Astrocyte (in vitro differentiated cells and primary cell): Measurements from ENCODE around the gene CCDC187. TPM values are rescaled to one million over a fixed set of nuclear protein-coding genes. Genes with fewer than 3 reads are reported as not detected.
"Not testable (repeated sequence)": the region's sequence is repeated elsewhere in the genome, so short reads cannot be mapped to it uniquely, and the experiment has no call there.

ENCODE experiments used
- DNase-seq: peaks from one replicate; pipeline ENCODE4 v3.0.0-alpha.2; 2010; ENCODE audit warnings: low read depth
- FAIRE-seq: peaks from 2 replicates; lab custom pipeline; 2011; peaks lifted over from hg19 to GRCh38; lab: Jason Lieb, UNC
- H2AFZ ChIP-seq: 2 replicates; pipeline ENCODE4 v1.6.0; 2012; ENCODE audit warnings: low read depth, low read length, inconsistent platforms
- H3K27ac ChIP-seq: 2 replicates; pipeline ENCODE4 v1.5.1; 2011; ENCODE audit warnings: low read depth, low read length, inconsistent platforms
- H3K27me3 ChIP-seq: 2 replicates; pipeline ENCODE4 v1.6.0; 2011; ENCODE audit warnings: low read length, inconsistent platforms; ENCODE audit not compliant: insufficient read depth
- H3K36me3 ChIP-seq: 2 replicates; pipeline ENCODE4 v1.5.1; 2011; ENCODE audit warnings: low read length, inconsistent platforms; ENCODE audit not compliant: insufficient read depth
- H3K4me1 ChIP-seq: 2 replicates; pipeline ENCODE4 v1.5.1; 2011; ENCODE audit warnings: low read length, inconsistent platforms; ENCODE audit not compliant: insufficient read depth
- H3K4me2 ChIP-seq: 2 replicates; pipeline ENCODE4 v1.6.0; 2012; ENCODE audit warnings: low read length, inconsistent platforms
- H3K4me3 ChIP-seq: 2 replicates; pipeline ENCODE4 v1.5.1; 2011; ENCODE audit warnings: low read depth, mild to moderate bottlenecking, low read length, inconsistent platforms; ENCODE audit not compliant: insufficient read depth
- H3K79me2 ChIP-seq: 2 replicates; pipeline ENCODE4 v1.6.0; 2012; ENCODE audit warnings: mild to moderate bottlenecking, low read length, inconsistent platforms; ENCODE audit not compliant: insufficient read depth
- H3K9ac ChIP-seq: 2 replicates; pipeline ENCODE4 v1.6.0; 2012; ENCODE audit warnings: mild to moderate bottlenecking, low read length, inconsistent platforms
- H3K9me3 ChIP-seq: 2 replicates; pipeline ENCODE4 v1.5.1; 2012; ENCODE audit warnings: low read depth, mild to moderate bottlenecking, low read length, inconsistent platforms; ENCODE audit not compliant: insufficient read depth
- H4K20me1 ChIP-seq: 2 replicates; pipeline ENCODE4 v1.6.0; 2012; ENCODE audit warnings: low read length, inconsistent platforms; ENCODE audit not compliant: insufficient read depth
- H3K27ac Mint-ChIP-seq: one replicate; pipeline ENCODE4 v1.8.0; 2021; ENCODE audit warnings: mild to moderate bottlenecking, mixed read lengths; ENCODE audit not compliant: unreplicated experiment
- H3K27me3 Mint-ChIP-seq: one replicate; pipeline ENCODE4 v1.8.0; 2021; ENCODE audit warnings: low read depth, mixed read lengths; ENCODE audit not compliant: unreplicated experiment
- H3K36me3 Mint-ChIP-seq: one replicate; pipeline ENCODE4 v1.8.0; 2021; ENCODE audit warnings: low read depth, mixed read lengths; ENCODE audit not compliant: unreplicated experiment
- H3K4me1 Mint-ChIP-seq: one replicate; pipeline ENCODE4 v1.8.0; 2021; ENCODE audit warnings: low read depth, mixed read lengths; ENCODE audit not compliant: unreplicated experiment
- H3K4me3 Mint-ChIP-seq: one replicate; pipeline ENCODE4 v1.8.0; 2021; ENCODE audit warnings: mild to moderate bottlenecking, moderate library complexity, mixed read lengths; ENCODE audit not compliant: unreplicated experiment
- H3K9me3 Mint-ChIP-seq: one replicate; pipeline ENCODE4 v1.8.0; 2021; ENCODE audit warnings: mild to moderate bottlenecking, mixed read lengths; ENCODE audit not compliant: unreplicated experiment
- CTCF ChIP-seq: IDR thresholded peaks from 2 replicates; pipeline ENCODE4 v1.5.1; 2011; ENCODE audit warnings: low read depth, mild to moderate bottlenecking, inconsistent platforms, low read length, moderate library complexity; ENCODE audit not compliant: insufficient read depth
- EZH2 ChIP-seq: IDR thresholded peaks from 2 replicates; pipeline ENCODE4 v1.6.1; 2012; ENCODE audit warnings: mild to moderate bottlenecking, low read length, inconsistent platforms; ENCODE audit not compliant: insufficient read depth
- total RNA-seq: library from RNA; stranded (reverse); gene quantifications from 2 replicates; pipeline ENCODE4 v1.2.1, GENCODE V29; 2021

The CCDC187 gene
- total RNA-seq, 1 donor from 2014 or later: 0.09 TPM

DNA sequence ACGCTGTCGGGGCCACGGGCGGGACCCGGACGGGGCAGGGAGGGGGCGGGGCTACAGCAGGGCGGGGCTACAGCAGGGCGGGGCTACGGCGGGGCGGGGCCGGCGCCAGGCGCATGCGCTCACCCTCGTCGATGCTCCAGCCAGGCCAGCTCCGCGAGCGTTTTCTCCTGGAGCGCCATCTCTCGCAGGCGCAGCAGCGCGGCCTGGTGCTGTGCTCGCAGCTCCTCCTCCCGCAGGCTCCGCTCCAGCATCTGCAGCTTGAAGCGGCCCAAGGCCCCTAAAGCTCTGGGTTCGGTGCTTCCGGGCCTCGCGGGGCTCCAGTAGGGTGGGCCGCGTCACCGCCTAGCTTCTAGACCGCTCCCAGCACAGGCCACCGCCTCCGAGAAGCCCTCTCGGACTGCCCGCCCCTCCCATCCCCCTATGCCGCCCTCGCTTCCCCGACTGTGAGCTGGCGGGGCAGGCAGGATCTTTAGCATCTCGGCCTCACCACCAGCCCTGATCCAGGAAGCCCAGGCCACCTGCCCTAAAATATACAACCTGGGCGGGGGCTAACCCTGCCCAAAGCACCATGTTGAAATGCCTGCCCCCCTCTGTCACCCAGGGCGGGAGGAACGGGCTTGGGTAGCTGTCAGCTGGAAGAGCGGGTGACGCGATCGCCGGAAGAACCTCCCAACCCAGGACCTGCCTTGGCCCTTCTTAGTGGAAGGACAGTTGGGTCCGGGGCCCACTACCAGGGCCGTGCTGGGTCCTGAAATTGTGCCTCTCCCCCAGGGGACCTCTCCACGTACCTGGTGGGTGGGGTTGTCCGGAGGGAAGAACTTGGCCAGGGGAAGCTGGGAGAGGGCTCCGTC lies 36.4 kb downstream of the CCDC187 start:
- peak overlapping the region; percentile 72 for H3K4me3 Mint-ChIP-seq
- Histone ChIP-seq H3K36me3 (no peaks in the 10 kb centered on the region), H2AFZ (peak overlapping the region; percentile 81), H3K9me3 (no peaks in the 10 kb centered on the region), H4K20me1 (no peaks in the 10 kb centered on the region), H3K4me3 (peak overlapping the region; percentile 61), H3K4me1 (no peaks in the 10 kb centered on the region), H3K27ac (no peak overlapping the region), H3K27me3 (peaks cover 9% of the 10 kb centered on the region), H3K4me2 (peak overlapping the region; percentile 89), H3K9ac (peak overlapping the region; percentile 67), H3K79me2 (no peaks in the 10 kb centered on the region)
- H3K9me3 Mint-ChIP-seq: peaks cover 3% of the 10 kb centered on the region
- no peaks in the 10 kb centered on the region for H3K36me3 Mint-ChIP-seq
- no peaks in the 10 kb centered on the region for H3K4me1 Mint-ChIP-seq
- peaks cover 9% of the 10 kb centered on the region for H3K27me3 Mint-ChIP-seq
- no peak overlapping the region for H3K27ac Mint-ChIP-seq
- DNase-seq (peak; percentile 58), FAIRE-seq (no peak)
- no peak for TF ChIP-seq EZH2
- no peak for TF ChIP-seq CTCF

DNA sequence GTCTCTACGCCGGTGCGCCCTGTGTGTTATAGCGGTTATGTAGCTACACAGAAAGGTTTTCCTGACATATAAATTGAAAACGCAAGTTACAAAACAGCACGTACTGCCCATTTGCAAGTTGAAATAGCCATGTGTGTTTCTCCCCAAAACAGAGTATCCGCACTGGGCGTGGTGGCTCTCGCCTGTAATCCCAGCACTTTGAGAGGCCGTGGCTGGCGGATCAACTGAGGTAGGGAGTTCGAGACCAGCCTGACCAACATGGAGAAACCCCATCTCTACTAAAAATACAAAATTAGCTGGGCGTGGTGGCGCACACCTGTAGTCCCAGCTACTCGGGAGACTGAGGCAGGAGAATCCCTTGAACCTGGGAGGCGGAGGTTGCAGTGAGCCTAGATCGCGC lies 37.3 kb downstream of the CCDC187 start:
- H2AFZ ChIP-seq: peak overlapping the region; percentile 75
- not testable (repeated sequence) for H3K9ac ChIP-seq, H3K9me3 Mint-ChIP-seq, H3K36me3 ChIP-seq, FAIRE-seq, H3K4me3 ChIP-seq, H3K4me1 ChIP-seq, H3K36me3 Mint-ChIP-seq, H3K4me1 Mint-ChIP-seq, H3K27ac ChIP-seq, DNase-seq, H3K27me3 ChIP-seq, H3K27me3 Mint-ChIP-seq, H3K9me3 ChIP-seq, H3K79me2 ChIP-seq, H4K20me1 ChIP-seq
- H3K4me3 Mint-ChIP-seq: peak overlapping the region; percentile 42
- H3K4me2 ChIP-seq: peak overlapping the region; percentile 89
- peak overlapping the region; percentile 41 for H3K27ac Mint-ChIP-seq

- H3K4me3 ChIP-seq: no peak overlapping the region
- no peak overlapping the region for H3K27ac ChIP-seq
- H3K9me3 ChIP-seq: no peaks in the 10 kb centered on the region
- H3K27me3 Mint-ChIP-seq: peaks cover 14% of the 10 kb centered on the region
- H2AFZ ChIP-seq: no peak overlapping the region
- FAIRE-seq: no peak
- DNase-seq: no peak
- H3K9ac ChIP-seq: no peak overlapping the region
- H3K79me2 ChIP-seq: no peaks in the 10 kb centered on the region
- H4K20me1 ChIP-seq: no peaks in the 10 kb centered on the region
- H3K27me3 ChIP-seq: peaks cover 10% of the 10 kb centered on the region
- H3K36me3 Mint-ChIP-seq: no peaks in the 10 kb centered on the region
- no peak for TF ChIP-seq EZH2
- no peak for TF ChIP-seq CTCF
- no peak overlapping the region for H3K4me3 Mint-ChIP-seq
- H3K4me1 ChIP-seq: no peaks in the 10 kb centered on the region
- H3K4me2 ChIP-seq: no peak overlapping the region
- H3K27ac Mint-ChIP-seq: no peak overlapping the region
- no peaks in the 10 kb centered on the region for H3K36me3 ChIP-seq
- H3K9me3 Mint-ChIP-seq: peaks cover 3% of the 10 kb centered on the region
- H3K4me1 Mint-ChIP-seq: no peaks in the 10 kb centered on the region
Measured at GRCh38 chr9:136265561-136266355, 38.1 kb downstream of the CCDC187 start.
